GM18508 (cell line): ENCODE data around the gene TCF4.

Experiments
- ATAC-seq: cut with Tn5 transposase; IDR thresholded peaks from one replicate; pipeline ENCODE4 v1.9.1; 2021; ENCODE audit warnings: moderate number of reproducible peaks; ENCODE audit not compliant: insufficient read depth, unreplicated experiment

TCF4 gene

GRCh38 chr18:55228191-55228590 is 359.8 kb downstream of the TCF4 start:
- ATAC-seq, result no peak

- ATAC-seq, result no peak
These were observed 360.2 kb downstream of the TCF4 start for GRCh38 chr18:55227771-55228170.

- ATAC-seq, result no peak
These were observed 361.9 kb downstream of the TCF4 start for GRCh38 chr18:55226044-55226443.

GRCh38 chr18:55224086-55224625 is 363.8 kb downstream of the TCF4 start:
- ATAC-seq, result no peak

- no peak for ATAC-seq
These were observed 366.4 kb downstream of the TCF4 start for GRCh38 chr18:55221622-55222021.

GRCh38 chr18:55220523-55220922 is 367.5 kb downstream of the TCF4 start:
- peak; percentile 88 for ATAC-seq

- ATAC-seq, result no peak
These were observed 368.2 kb downstream of the TCF4 start for GRCh38 chr18:55219823-55220222.

- ATAC-seq, result no peak
These were observed 368.9 kb downstream of the TCF4 start for GRCh38 chr18:55219059-55219458.

GRCh38 chr18:55214969-55215368 is 373.0 kb downstream of the TCF4 start:
- no peak for ATAC-seq

GRCh38 chr18:55214534-55214933 is 373.5 kb downstream of the TCF4 start:
- no peak for ATAC-seq

GRCh38 chr18:55213586-55213985 is 374.4 kb downstream of the TCF4 start:
- no peak for ATAC-seq

GRCh38 chr18:55206927-55207326 is 381.1 kb downstream of the TCF4 start:
- no peak for ATAC-seq

- ATAC-seq, result no peak
These were observed 385.6 kb downstream of the TCF4 start for GRCh38 chr18:55202232-55202917.

- ATAC-seq, result no peak
These were observed 388.6 kb downstream of the TCF4 start for GRCh38 chr18:55199291-55199963.

- no peak for ATAC-seq
These were observed 392.1 kb downstream of the TCF4 start for GRCh38 chr18:55195863-55196262.

GRCh38 chr18:55189972-55190371 is 398.0 kb downstream of the TCF4 start:
- ATAC-seq, result no peak

GRCh38 chr18:55186588-55186987 is 401.4 kb downstream of the TCF4 start:
- no peak for ATAC-seq

GRCh38 chr18:55185391-55185790 is 402.6 kb downstream of the TCF4 start:
- no peak for ATAC-seq

GRCh38 chr18:55179835-55180234 is 408.2 kb downstream of the TCF4 start:
- ATAC-seq, result no peak

GRCh38 chr18:55179425-55179824 is 408.6 kb downstream of the TCF4 start:
- no peak for ATAC-seq

GRCh38 chr18:55173291-55173690 is 414.7 kb downstream of the TCF4 start:
- no peak for ATAC-seq
